Spinal cord (tissue), 10 donors: ENCODE measurements around the gene IZUMO2. TPM values are rescaled to one million over a fixed set of nuclear protein-coding genes. Genes with fewer than 3 reads are reported as not detected.
"Not testable (repeated sequence)": the region's sequence is repeated elsewhere in the genome, so short reads cannot be mapped to it uniquely, and the experiment has no call there.

Experiments
- DNase-seq, 6 donors: peaks; one replicate each; pipeline versions ENCODE4 v3.0.0 to v3.0.0-alpha.2; 2013 to 2015; ENCODE audit warnings: low spot score in 6 of 6, low read depth in 4 of 6
- H3K27ac ChIP-seq: one replicate; pipeline ENCODE4 v1.5.1; 2013; ENCODE audit warnings: low read depth, low read length, control low read depth
- H3K27me3 ChIP-seq: one replicate; pipeline ENCODE4 v1.6.1; 2013; ENCODE audit warnings: low read length; ENCODE audit not compliant: control insufficient read depth, insufficient read depth
- H3K36me3 ChIP-seq: one replicate; pipeline ENCODE4 v1.6.1; 2013; ENCODE audit warnings: low read length; ENCODE audit not compliant: control insufficient read depth, insufficient read depth
- H3K4me1 ChIP-seq: one replicate; pipeline ENCODE4 v1.6.1; 2013; ENCODE audit warnings: low read length; ENCODE audit not compliant: control insufficient read depth, insufficient read depth
- H3K4me3 ChIP-seq: one replicate; pipeline ENCODE4 v1.5.1; 2013; ENCODE audit warnings: low read depth, low read length, control low read depth
- H3K9me3 ChIP-seq: one replicate; pipeline ENCODE4 v1.6.1; 2013; ENCODE audit warnings: low read length; ENCODE audit not compliant: control insufficient read depth, insufficient read depth
- WGBS: methylation state at CpG from one replicate; pipeline ENCODE4 v1.1.5; 2013; ENCODE audit warnings: missing lambda C conversion rate; ENCODE audit not compliant: insufficient coverage; 5-methylcytosine and 5-hydroxymethylcytosine counted together
- polyA plus RNA-seq, 2 donors: library from polyadenylated mRNA; unstranded; fragments of 120-200 nt; gene quantifications; one replicate each; pipeline ENCODE4 v1.2.1, GENCODE V29; 2013; ENCODE audit not compliant: insufficient read length in 2 of 2
- total RNA-seq, 2 donors: library from RNA; depleted of rRNA in 1 of 2; stranded (reverse); fragments of 120-200 nt in 1 of 2; fragments of >200 nt in 1 of 2; gene quantifications; one replicate each; pipeline versions ENCODE4 v1.2.3 to v1.2.4, GENCODE V29; 2013 to 2014
- donor health status: healthy.

IZUMO2 gene
- total and polyA plus RNA-seq, 4 donors = not detected

GRCh38 chr19:50103405-50103804 lies 59.7 kb downstream of the IZUMO2 start:
- no CpG with 5 or more reads among the region's 13 CpGs for WGBS
- not testable (repeated sequence) for H3K27ac ChIP-seq, H3K36me3 ChIP-seq, H3K27me3 ChIP-seq, H3K9me3 ChIP-seq, H3K4me3 ChIP-seq, H3K4me1 ChIP-seq, DNase-seq

Other genes with a start within 250 kb of the IZUMO2 start
- gene ATF5, start 234.1 kb downstream of the IZUMO2 start, total RNA-seq = 1 to 10 TPM; 2.6 to 7.2 TPM
- 10 to 100 TPM; 19.0 to 19.5 TPM for gene ATF5, start 234.1 kb downstream of the IZUMO2 start, polyA plus RNA-seq
- 10 to 100 TPM; 16.9 to 41.0 TPM for gene NUP62, start 233.8 kb downstream of the IZUMO2 start, total RNA-seq
- 10 to 100 TPM; 48.3 to 51.3 TPM for gene NUP62, start 233.8 kb downstream of the IZUMO2 start, polyA plus RNA-seq
- gene SIGLEC11, start 202.1 kb downstream of the IZUMO2 start, total RNA-seq = 1 to 10 TPM; 1.2 to 1.7 TPM
- under 1 TPM; 0.52 to 0.53 TPM for gene SIGLEC11, start 202.1 kb downstream of the IZUMO2 start, polyA plus RNA-seq
- gene VRK3, start 137.9 kb downstream of the IZUMO2 start, total RNA-seq = 10 to 100 TPM; 18.9 to 42.0 TPM
- 10 to 100 TPM; 48.1 to 58.3 TPM for gene VRK3, start 137.9 kb downstream of the IZUMO2 start, polyA plus RNA-seq
- gene ZNF473, start 137.3 kb downstream of the IZUMO2 start, total RNA-seq = 10 to 100 TPM; 10.0 to 14.1 TPM
- gene ZNF473, start 137.3 kb downstream of the IZUMO2 start, polyA plus RNA-seq = 10 to 100 TPM; 13.9 to 14.8 TPM
- gene MYH14, start 40.3 kb upstream of the IZUMO2 start, total RNA-seq = 1 to 10 TPM; 4.1 to 7.2 TPM
- 10 to 100 TPM; 14.6 to 16.8 TPM for gene MYH14, start 40.3 kb upstream of the IZUMO2 start, polyA plus RNA-seq
- 1 to 10 TPM; 4.5 to 4.7 TPM for gene KCNC3, start 166.1 kb upstream of the IZUMO2 start, total RNA-seq
- gene KCNC3, start 166.1 kb upstream of the IZUMO2 start, polyA plus RNA-seq = 10 to 100 TPM; 36.5 to 48.3 TPM
- 1 to 10 TPM in 1 of 2 donors, under 1 TPM in 1; 0.79 to 1.4 TPM for gene NAPSA, start 202.4 kb upstream of the IZUMO2 start, total RNA-seq
- 1 to 10 TPM; 1.6 to 3.3 TPM for gene NAPSA, start 202.4 kb upstream of the IZUMO2 start, polyA plus RNA-seq
- gene NR1H2, start 213.2 kb upstream of the IZUMO2 start, total RNA-seq = 10 to 100 TPM; 24.4 to 45.2 TPM
- 10 to 100 TPM; 35.2 to 38.2 TPM for gene NR1H2, start 213.2 kb upstream of the IZUMO2 start, polyA plus RNA-seq
- gene POLD1, start 221.1 kb upstream of the IZUMO2 start, total RNA-seq = 10 to 100 TPM; 13.1 to 29.1 TPM
- 10 to 100 TPM; 23.3 to 26.7 TPM for gene POLD1, start 221.1 kb upstream of the IZUMO2 start, polyA plus RNA-seq